Measurements from ENCODE around the gene B3GAT1.

The B3GAT1 gene

DNA sequence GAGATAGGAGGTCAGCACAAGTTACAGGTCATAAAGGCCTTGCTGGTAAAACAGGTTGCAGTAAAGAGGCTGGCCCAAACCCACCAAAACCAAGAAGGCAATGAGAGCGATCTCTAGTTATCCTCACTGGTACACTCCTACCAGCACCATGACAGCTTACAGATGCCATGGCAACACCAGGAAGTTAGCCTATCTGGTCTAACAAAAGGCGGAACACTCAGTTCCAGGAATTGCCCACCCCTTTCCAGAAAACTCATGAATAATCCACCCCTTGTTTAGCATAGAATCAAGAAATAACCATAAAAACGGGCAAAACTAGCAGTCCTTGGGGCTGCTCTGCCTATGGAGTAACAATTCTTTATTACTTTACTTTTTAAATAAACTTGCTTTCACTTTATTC lies 43.5 kb upstream of the B3GAT1 start:
- no peak for TF ChIP-seq CTCF (IDR thresholded peaks at IDR 0.05; ENCODE audit: unreplicated experiment in 3 of 3)
- H3K4me3 Mint-ChIP-seq = no peak overlapping the region
- H3K4me1 Mint-ChIP-seq = no peaks in the 10 kb centered on the region
- no peaks in the 10 kb centered on the region for H3K36me3 Mint-ChIP-seq (ENCODE audit: low read depth)
- H3K27me3 Mint-ChIP-seq (ENCODE audit: low read depth) = peaks cover 17% of the 10 kb centered on the region
- H3K9me3 Mint-ChIP-seq = peaks cover 16% of the 10 kb centered on the region
- H3K27ac Mint-ChIP-seq = no peak overlapping the region

DNA sequence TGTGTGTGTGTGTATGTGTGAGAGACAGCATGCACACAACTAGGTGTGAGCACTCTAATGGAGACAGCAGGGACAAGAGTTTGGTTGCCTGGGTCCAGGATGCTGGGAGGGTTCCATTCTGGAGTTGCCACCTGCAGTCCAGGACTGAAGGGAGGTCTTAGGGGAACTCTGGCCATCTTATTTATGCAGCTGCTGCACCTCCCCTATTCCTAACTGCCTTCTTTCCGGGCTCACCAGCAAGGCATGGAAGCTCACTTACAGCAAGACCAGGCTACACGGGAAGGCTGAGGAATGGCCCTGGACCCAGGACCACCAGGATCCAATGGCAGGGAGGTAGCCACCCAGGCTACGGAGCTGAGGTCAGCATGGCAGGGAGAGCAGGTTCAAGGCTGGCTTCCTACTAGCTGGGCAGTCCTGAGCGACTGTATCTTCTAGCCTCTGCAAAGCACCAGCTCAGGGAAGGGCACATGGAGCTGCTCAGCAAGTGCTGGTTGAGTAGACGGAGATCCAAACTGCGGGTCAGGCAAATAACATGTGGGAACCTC lies 42.2 kb upstream of the B3GAT1 start:
- Mint-ChIP-seq H3K4me3 (no peak overlapping the region), H3K27me3 (ENCODE audit: low read depth) (peaks cover 9% of the 10 kb centered on the region), H3K36me3 (ENCODE audit: low read depth) (no peaks in the 10 kb centered on the region), H3K4me1 (no peaks in the 10 kb centered on the region), H3K27ac (no peak overlapping the region), H3K9me3 (peaks cover 16% of the 10 kb centered on the region)
- no peak for TF ChIP-seq CTCF (IDR thresholded peaks at IDR 0.05; ENCODE audit: unreplicated experiment in 3 of 3)

DNA sequence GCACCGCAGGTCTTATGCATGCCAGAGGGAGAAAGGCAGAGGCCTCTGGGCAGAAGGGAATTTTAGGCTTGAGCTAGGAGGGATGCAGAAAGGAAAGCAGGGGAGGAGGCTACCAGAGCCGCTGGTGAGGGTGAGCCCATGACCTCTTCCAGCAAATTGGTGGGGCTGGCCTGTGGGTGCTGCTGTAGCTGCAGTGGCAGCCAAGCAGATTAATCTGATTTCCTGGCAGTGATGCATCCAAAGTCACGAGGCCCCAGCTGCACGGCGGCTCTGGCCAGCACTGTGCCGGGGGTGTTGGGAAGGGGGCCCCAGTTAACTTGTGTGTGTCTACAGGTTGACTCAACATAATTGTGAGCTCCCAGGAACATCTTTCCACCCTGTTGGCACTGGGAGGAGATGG lies 41.4 kb upstream of the B3GAT1 start:
- Mint-ChIP-seq H3K9me3 (peaks cover 16% of the 10 kb centered on the region), H3K4me3 (no peak overlapping the region), H3K27ac (no peak overlapping the region), H3K27me3 (ENCODE audit: low read depth) (peaks cover 4% of the 10 kb centered on the region), H3K36me3 (ENCODE audit: low read depth) (no peaks in the 10 kb centered on the region), H3K4me1 (no peaks in the 10 kb centered on the region)
- TF ChIP-seq CTCF (IDR thresholded peaks at IDR 0.05; ENCODE audit: unreplicated experiment in 3 of 3) = no peak

DNA sequence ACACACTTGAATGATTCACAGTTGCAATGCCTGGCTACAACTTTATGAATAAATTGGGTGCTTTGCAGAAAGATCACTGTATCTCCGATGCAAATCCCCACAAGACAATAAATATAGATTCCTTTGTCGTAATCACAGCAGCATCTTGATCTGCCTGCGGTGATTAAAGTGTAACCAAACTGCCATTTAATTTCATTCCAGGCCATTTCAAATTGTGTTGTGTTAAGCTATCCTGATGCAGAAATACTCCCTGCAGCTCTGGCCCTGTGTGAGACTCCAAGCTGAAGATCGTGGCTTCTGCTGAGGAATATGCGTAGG lies 40.8 kb upstream of the B3GAT1 start:
- no peaks in the 10 kb centered on the region for H3K36me3 Mint-ChIP-seq (ENCODE audit: low read depth)
- H3K27me3 Mint-ChIP-seq (ENCODE audit: low read depth) = peaks cover 10% of the 10 kb centered on the region
- TF ChIP-seq CTCF (IDR thresholded peaks at IDR 0.05; ENCODE audit: unreplicated experiment in 3 of 3) = no peak
- H3K9me3 Mint-ChIP-seq = peaks cover 12% of the 10 kb centered on the region
- H3K4me1 Mint-ChIP-seq = no peaks in the 10 kb centered on the region
- no peak overlapping the region for H3K27ac Mint-ChIP-seq
- no peak overlapping the region for H3K4me3 Mint-ChIP-seq

DNA sequence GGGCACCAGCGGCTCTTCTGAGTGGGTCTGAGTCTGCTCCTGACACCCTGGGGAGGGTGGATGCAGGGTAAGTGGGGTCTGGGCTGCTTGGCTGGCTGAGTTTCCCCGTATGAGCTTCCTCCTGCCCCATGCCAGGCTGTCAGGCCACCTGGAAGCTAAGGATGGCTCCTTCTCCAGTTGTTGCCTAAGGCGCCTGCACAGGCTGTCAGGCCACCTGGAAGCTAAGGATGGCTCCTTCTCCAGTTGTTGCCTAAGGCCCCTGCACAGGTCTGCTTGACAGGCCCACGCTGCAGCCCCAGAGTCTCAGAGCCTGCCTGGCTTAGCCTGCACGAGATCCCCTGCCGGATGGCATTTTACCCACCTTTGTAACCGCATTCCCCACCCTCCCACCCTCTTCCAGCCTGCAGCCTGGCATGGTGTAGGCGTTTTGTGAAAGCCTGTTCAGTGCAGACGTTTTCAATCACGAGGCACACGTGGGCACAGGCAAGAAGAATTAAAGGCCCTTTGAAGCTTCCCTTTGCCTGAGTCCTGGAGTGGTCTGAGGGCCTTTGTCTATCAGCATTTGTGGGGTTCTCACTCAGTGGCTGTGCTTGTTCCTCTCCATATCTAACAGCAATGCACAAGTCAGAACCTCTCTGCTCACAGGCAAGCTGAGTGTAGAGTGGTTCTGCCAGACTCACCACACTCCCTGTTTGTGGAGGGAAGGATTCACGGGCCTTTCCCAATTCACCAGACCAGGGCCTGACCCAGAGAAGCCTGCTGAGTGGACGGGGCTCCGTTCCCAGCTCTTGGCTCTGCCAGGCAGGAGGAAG lies 40.2 kb upstream of the B3GAT1 start:
- H3K4me1 Mint-ChIP-seq = no peaks in the 10 kb centered on the region
- no peak overlapping the region for H3K27ac Mint-ChIP-seq
- H3K4me3 Mint-ChIP-seq = no peak overlapping the region
- TF ChIP-seq CTCF (IDR thresholded peaks at IDR 0.05; ENCODE audit: unreplicated experiment in 3 of 3) = no peak
- peaks cover 10% of the 10 kb centered on the region for H3K9me3 Mint-ChIP-seq
- H3K36me3 Mint-ChIP-seq (ENCODE audit: low read depth) = no peaks in the 10 kb centered on the region
- H3K27me3 Mint-ChIP-seq (ENCODE audit: low read depth) = peaks cover 10% of the 10 kb centered on the region

GRCh38 chr11:134450186-134450585 lies 38.1 kb upstream of the B3GAT1 start:
- Mint-ChIP-seq H3K4me3 (no peak overlapping the region), H3K27ac (no peak overlapping the region), H3K36me3 (ENCODE audit: low read depth) (no peaks in the 10 kb centered on the region), H3K27me3 (ENCODE audit: low read depth) (peaks cover 22% of the 10 kb centered on the region), H3K4me1 (no peaks in the 10 kb centered on the region), H3K9me3 (peaks cover 3% of the 10 kb centered on the region)
- TF ChIP-seq CTCF (IDR thresholded peaks at IDR 0.05; ENCODE audit: unreplicated experiment in 3 of 3) = no peak
